ENCODE data around the gene SH3BP5.

SH3BP5 gene

DNA sequence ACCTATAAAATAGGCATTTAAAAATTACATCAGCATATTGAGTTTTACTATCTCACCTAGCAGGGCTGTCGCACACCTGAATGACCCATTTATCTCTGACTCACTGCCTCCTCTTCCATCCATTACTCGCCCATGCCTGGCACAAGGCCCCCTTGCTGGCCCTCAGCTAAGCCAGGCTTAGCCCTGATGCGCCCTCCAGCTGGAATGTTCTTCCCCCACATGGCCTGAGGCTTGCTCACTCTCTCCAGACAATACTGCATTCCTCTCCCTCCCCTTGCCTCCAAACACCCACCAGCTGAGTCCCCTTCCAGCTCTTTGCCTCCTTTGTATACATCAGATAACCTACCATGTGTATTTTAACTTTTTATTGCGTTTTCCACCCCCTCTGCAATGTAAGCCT, 7.2 kb downstream of the SH3BP5 start:
- peak; percentile 91 for DNase-seq (ENCODE audit: low read depth, low spot score)

DNA sequence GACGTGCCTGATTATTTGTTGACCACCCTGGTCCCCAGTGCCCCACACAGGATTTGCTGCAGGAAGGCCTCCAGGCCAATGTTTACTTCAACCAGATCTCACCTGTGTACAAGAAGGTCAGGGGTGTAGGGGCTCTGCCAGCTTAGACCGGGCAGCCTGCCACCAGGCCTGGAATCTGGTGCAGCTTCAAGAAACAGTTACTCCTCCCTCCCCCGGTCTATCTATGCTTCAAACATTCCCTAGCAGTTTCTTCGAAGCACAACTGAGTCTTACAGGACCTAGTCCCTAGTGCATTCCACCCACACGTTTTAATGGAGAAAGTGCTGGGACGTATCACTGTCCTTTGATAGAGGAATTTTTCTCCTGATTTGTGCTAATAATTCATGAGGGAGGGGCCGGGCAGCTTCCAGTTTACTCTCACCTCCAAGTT, 8.0 kb downstream of the SH3BP5 start:
- peak; percentile 49 for DNase-seq (ENCODE audit: low read depth, low spot score)

GRCh38 chr3:15323063-15323462, 9.3 kb downstream of the SH3BP5 start:
- DNase-seq (ENCODE audit: low read depth, low spot score): no peak

DNA sequence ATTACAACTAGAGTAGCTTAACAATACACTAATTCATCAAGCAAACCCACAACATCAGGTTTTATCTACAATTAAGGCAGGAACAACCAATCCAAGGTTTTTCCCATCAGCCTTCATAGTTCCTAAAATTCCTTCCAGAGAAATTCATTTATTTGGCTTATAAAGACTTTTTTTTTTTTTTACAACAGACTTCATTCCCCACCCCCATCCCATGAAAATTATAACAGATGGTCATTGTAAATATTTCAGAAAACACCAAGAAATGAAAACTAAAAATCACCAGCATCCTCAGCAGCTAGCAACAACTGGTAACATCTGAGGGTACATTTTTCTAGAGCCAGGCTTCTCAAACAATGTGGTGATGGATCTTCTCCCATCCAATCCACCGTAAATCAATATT, 11.0 kb downstream of the SH3BP5 start:
- DNase-seq (ENCODE audit: low read depth, low spot score): no peak

- peak; percentile 51 for DNase-seq (ENCODE audit: low read depth, low spot score)
Observed at GRCh38 chr3:15319575-15319974, 12.8 kb downstream of the SH3BP5 start.

GRCh38 chr3:15319136-15319535, 13.2 kb downstream of the SH3BP5 start:
- no peak for DNase-seq (ENCODE audit: low read depth, low spot score)

GRCh38 chr3:15318661-15319060, 13.7 kb downstream of the SH3BP5 start:
- no peak for DNase-seq (ENCODE audit: low read depth, low spot score)

GRCh38 chr3:15316998-15317435, 15.4 kb downstream of the SH3BP5 start:
- peak; percentile 79 for DNase-seq (ENCODE audit: low read depth, low spot score)

DNA sequence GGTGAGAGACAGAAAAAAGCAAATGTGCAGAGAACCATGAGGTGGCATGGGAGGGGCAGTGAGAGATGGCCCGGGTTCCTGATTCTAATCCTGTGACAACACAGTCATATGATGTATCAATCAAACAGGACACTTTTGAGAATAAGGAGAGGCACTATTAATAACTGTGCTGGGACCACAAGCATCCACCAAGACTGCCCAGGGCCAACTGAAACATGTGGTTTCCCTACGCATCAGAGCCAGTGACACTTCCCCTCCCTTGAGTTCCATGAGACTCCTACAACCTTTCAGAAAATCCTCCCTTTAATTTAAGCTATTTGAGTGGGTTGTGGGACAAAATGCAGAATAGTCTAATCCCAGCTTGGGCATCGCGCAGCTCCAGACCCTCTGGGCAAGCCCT, 17.4 kb downstream of the SH3BP5 start:
- peak; percentile 70 for DNase-seq (ENCODE audit: low read depth, low spot score)

GRCh38 chr3:15314276-15314675, 18.1 kb downstream of the SH3BP5 start:
- no peak for DNase-seq (ENCODE audit: low read depth, low spot score)

DNA sequence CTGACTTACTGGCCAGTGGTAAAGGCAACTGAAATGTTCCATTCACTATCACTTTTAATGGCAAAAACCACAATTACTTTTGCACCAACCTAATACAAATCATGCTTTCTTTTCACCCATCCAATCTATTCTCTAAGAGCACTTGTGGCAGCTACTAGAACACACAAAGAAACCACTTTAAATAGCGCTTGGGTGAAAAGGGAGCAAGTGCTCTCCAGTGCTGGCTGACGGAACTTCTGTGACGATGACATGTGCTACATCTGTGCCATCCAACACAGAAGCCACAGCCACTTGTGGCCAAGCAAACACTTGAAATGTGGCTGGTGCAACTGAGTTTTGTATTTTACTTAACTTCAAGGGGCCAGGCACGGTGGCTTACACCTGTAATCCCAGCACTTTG, 18.9 kb downstream of the SH3BP5 start:
- DNase-seq (ENCODE audit: low read depth, low spot score): no peak

DNA sequence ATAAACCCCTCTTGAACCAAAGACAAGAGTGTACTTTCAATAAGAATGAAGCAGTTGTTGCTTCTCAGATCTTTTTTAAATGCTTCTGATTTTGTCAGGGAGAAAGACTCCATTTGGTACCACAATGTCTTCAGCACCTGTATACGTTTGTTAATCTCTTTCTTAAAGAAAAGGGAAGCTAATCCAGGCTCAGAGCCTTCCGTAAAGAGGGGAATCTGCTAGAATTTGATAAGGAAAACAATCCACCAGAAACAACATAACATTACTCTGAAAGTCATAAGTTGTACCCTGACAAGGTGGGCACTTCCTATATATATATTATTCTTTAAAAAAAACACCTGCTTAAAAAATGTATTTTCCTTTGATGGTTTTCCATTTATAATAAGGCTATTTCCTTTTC, 19.8 kb downstream of the SH3BP5 start:
- no peak for DNase-seq (ENCODE audit: low read depth, low spot score)

GRCh38 chr3:15310491-15311370, 21.7 kb downstream of the SH3BP5 start:
- DNase-seq (ENCODE audit: low read depth, low spot score): peak; percentile 74

DNA sequence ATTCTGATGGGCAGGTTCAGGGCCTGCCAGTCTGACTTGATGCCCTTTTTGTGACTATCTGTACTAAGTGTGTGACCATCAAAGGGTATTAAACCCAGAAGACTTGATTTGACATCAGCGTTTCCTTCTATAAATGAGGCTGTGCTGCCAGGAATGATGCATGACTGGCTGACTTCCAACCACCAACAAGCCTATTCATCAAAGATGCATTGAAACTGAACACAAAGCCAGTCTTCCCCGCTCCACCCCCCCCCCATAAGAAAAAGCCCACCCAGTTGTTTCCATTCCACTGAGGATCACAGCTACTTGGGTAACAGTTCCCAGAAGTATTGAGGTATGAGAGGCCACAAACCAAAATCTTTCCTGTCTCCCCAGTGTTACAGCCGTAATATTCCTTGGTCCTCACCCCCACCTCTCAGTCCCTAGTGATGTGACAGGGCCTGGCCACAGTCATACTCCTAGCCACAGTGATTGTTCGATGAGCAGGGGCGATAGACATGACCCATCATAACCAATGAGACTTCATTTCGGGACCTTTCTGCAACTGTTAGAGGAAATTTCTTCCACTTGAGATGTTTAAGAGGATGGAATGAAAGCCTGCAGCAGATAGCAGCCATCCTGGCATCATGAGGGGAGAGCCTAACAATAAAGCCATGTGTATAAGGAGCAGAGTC, 22.6 kb downstream of the SH3BP5 start:
- DNase-seq (ENCODE audit: low read depth, low spot score): peak; percentile 84

- DNase-seq (ENCODE audit: low read depth, low spot score): no peak
Observed at GRCh38 chr3:15307580-15307979, 24.8 kb downstream of the SH3BP5 start.

GRCh38 chr3:15306979-15307359, 25.4 kb downstream of the SH3BP5 start:
- no peak for DNase-seq (ENCODE audit: low read depth, low spot score)

DNA sequence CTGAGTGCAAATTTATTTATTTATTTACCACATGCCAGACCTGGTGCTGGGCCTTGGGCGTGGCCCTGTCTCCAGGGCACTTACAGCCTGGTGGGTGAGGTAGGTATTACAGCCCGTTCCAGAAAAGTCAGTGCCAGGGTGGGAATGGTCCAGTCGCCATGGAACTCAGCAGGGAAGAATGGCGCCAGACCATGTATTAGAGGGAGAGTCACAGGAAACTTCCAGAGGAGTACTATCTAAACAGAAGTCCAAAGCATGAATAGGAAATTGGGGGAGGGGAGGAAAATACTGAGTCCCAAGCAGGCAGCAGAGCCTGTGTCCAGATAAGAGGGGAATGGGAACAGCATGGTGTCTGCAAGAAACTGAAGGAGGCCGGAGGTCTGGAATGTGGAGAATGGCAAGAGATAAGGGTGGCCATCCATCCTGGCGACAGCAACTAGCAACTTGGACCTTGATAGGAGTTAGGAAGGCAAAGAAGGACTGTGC, 27.0 kb downstream of the SH3BP5 start:
- DNase-seq (ENCODE audit: low read depth, low spot score): no peak

DNA sequence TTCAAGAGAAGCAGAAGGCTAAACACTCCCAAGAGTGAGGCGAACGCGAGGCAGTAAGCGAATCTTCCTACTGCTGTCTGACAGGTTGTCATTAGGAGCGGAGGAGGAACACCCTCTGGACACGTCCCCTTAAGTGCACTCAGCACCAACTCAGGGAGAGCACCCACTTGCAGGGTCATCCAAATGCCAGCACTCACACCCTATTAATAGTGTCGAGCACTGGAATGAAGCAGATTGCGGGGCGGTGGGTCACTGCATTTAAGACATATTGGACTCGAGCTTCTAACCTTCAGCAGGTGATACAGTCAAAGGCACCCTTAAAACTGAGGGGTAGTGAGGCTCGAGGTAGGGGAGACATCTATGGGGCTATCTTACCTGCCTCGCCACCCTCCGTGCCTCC, 28.7 kb downstream of the SH3BP5 start:
- DNase-seq (ENCODE audit: low read depth, low spot score): no peak

DNA sequence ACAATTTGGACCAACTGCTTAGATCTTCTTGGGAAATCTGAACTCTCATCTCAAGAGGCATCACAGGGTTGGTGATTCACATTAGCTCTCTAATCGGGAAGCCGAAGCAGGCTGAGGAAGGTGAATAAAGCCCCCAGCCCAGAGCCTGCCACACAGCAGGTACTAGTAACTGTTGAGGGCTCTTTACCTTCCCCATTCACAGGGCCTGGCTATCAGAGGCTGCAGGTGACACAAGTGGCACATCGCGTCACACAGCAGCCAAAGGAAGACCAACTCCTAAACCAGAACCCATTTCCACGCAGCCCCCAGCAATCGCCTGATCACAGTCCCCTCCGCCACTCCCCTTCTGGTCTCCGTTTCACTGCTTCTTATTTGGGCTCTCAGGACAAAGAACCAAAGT, 29.2 kb downstream of the SH3BP5 start:
- no peak for DNase-seq (ENCODE audit: low read depth, low spot score)

GRCh38 chr3:15301761-15302160, 30.6 kb downstream of the SH3BP5 start:
- no peak for DNase-seq (ENCODE audit: low read depth, low spot score)

DNA sequence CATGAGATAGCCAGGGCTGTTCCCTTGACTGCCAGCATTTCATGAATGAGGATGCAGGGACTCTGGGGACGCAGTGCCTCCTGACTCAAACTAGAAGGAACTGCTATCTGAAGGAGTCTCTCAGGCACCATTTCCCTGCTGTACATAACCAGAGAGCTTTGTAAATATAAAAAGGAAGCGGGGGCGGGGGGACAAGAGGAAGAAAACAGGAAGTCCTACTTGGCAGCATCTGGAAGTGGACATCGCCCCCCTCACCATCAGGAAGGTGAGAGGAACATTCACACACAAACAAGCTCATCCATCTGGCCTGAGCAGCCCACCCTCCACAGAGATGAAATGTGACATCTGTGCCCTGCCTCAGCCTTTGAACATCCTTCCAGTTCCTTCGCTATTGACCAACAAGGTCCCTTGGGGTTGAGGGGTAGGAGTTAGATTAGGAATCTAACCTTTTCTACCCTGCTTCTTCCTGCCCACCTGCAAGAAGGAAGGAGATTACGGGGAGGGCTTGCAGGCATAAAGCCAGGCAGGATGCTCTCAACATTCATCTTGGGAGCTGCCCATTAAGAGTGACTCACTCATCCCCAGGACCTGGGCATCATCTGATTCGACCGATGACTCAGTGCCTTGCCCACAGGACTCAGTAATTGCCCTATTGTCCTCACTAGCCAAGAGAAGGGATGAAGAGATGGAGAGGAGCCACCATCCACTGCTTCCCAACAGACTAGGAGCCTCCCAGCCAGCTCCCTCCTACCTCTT, 31.9 kb downstream of the SH3BP5 start:
- peak; percentile 77 for DNase-seq (ENCODE audit: low read depth, low spot score)

GRCh38 chr3:15299036-15299435, 33.4 kb downstream of the SH3BP5 start:
- DNase-seq (ENCODE audit: low read depth, low spot score): no peak
